Left renal pelvis (tissue), 4 donors: ENCODE measurements around the gene ACO2. TPM values are rescaled to one million over a fixed set of nuclear protein-coding genes. Genes with fewer than 3 reads are reported as not detected.
"Not testable (repeated sequence)": the region's sequence is repeated elsewhere in the genome, so short reads cannot be mapped to it uniquely, and the experiment has no call there.

Experiments
- DNase-seq, 4 donors: peaks; one replicate each; pipeline ENCODE4 v3.0.0-alpha.2; 2013; ENCODE audit warnings: low read depth in 4 of 4, low spot score in 3 of 4
- polyA plus RNA-seq, 4 donors: library from polyadenylated mRNA; unstranded; fragments of 120-200 nt; gene quantifications; one replicate each; pipeline ENCODE4 v1.2.1, GENCODE V29; 2013; ENCODE audit not compliant: insufficient read length in 4 of 4

Gene ACO2
- polyA plus RNA-seq, 4 donors = 51.0 to 149 (median 121) TPM

- no peak for DNase-seq
Measured at GRCh38 chr22:41447435-41448188, 21.3 kb upstream of the ACO2 start.

DNA sequence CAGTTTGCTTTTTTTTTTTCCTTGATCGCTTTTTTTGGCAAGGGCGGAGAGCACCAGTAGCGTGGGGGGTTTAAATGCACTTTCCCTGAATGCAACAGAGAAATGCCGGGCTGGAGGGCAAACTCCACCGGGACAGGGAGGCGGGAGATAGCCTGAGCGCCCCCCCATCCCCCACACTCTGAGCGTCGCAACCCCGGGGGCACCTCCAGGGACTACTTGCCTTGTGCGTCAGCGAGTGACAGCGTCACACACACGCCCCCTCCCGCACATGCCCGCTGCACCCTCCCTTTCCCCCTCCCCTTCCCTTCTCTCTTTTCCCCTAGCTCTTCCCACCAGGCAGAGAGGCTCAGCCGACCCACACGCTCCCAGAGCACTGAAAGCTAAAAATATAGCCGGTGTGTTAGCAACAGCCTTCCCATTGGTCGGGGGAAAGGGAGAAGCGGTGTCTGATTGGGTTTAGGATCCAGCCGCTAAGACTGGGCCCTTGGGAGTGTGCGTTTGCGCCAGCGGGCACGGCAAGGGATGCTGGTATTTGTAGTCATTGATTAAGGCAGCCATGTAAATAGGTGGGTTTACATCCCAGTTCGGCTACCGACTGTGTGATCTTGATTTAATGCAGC lies 20.6 kb upstream of the ACO2 start:
- DNase-seq = peak; percentile 98 to 100 (median 99)

- no peak for DNase-seq
Measured at GRCh38 chr22:41458161-41458728, 10.7 kb upstream of the ACO2 start.

DNA sequence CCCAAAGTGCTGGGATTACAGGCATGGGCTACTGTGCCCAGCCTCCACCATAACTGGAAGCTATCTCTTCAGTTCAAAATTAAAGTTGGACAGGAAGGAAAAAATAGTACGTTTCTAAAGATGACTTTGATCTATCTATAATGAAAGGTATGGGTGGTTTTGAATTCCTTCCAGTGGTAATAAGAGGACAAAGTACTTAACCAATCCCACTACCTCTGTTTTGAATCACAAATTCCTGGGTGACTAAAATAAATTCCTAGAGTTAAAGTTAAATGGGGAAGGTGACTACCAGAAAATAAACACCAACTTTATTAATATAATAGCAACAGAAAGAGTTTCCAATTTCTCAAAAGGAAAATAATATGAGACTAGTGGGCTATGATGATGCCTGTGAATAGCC lies 9.5 kb upstream of the ACO2 start:
- DNase-seq = no peak

- DNase-seq = not testable (repeated sequence)
Measured at GRCh38 chr22:41460071-41460470, 8.8 kb upstream of the ACO2 start.

GRCh38 chr22:41461901-41462300 lies 7.0 kb upstream of the ACO2 start:
- DNase-seq = no peak

GRCh38 chr22:41469218-41469851 lies 418 bp downstream of the ACO2 start:
- no peak for DNase-seq

GRCh38 chr22:41470886-41471285 lies 2.0 kb downstream of the ACO2 start:
- no peak for DNase-seq

DNA sequence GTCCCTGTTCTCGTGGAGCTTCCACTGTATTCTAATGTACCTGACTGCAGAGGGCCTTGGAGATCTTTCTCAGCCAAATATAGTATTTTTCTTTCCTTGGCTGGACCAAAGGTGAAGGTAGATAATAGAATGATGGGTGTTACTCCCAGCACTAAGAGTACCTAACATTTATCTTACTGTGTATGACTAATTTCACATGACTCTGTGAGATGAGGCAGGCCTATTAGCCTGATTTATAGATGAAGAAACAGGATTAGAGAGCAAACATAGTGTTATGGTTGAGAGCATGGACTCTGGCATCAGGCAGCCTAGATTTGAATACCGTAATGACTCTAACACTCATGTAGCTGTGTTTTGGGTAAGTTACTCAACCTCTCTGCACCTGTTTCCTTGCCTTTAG lies 2.7 kb downstream of the ACO2 start:
- DNase-seq = no peak

DNA sequence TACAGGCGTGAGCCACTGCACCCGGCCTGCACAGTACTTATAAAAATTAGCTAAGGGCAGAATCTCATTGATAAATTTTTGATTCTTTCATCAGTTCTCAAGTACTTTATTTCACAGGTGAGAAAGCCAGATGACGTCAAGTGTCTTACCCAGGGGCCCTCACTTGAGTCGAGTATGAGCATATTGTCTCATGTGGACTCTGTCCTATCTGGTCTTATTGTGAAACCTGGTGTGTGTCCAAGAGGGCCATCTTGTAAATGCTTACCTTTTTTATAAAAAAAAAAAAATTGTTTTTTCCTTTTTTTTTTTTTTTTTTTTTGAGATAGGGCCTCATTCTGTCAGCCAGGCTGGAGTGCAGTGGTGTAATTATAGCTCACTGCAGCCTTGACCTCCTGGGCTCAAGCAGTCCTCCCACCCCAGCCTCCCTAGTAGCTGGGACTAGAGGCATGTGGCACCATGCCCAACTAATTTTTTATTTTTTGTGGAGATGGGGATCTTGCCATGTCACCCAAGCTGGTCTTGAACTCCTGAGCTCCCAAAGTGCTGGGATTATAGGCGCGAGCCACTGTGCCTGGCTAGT lies 6.0 kb downstream of the ACO2 start:
- no peak for DNase-seq

- no peak for DNase-seq
Measured at GRCh38 chr22:41478473-41478872, 9.6 kb downstream of the ACO2 start.

GRCh38 chr22:41478891-41479521 lies 10.1 kb downstream of the ACO2 start:
- no peak for DNase-seq

- no peak for DNase-seq
Measured at GRCh38 chr22:41479671-41480396, 10.9 kb downstream of the ACO2 start.

GRCh38 chr22:41480397-41480735 lies 11.4 kb downstream of the ACO2 start:
- no peak for DNase-seq

DNA sequence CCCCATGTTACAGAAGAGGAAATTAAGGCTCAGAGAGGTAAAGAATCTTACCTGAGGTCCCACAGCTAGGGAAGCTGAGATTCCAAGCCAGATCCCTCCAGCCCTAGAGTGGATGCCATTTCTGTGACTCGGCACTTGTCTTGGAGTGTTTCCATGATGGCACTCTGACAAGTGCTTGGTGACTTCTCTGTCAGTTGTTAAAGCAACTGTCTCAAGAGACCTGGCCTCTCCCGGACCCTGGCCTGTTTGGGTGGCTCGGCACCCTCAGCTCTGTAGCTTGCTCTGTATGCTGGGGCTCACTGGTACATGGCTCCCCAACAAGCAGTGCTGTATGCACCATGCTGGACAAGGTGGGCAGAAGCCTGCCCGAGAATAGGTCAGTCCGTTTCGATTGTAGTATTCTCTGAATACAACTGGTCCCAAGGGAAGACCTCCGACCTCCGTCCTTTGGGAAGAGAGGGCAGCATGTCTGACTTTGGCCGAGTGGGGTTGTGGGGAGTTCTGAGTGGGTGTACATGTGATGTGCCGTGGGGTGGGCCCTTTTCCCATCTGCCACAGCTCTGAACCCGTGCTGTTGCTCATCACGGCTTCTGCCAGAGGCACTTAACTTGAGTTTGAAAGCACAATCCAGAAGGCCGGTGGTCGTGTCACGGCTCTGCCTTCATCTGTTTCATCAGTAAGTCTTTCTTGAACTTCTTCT lies 12.4 kb downstream of the ACO2 start:
- no peak for DNase-seq

DNA sequence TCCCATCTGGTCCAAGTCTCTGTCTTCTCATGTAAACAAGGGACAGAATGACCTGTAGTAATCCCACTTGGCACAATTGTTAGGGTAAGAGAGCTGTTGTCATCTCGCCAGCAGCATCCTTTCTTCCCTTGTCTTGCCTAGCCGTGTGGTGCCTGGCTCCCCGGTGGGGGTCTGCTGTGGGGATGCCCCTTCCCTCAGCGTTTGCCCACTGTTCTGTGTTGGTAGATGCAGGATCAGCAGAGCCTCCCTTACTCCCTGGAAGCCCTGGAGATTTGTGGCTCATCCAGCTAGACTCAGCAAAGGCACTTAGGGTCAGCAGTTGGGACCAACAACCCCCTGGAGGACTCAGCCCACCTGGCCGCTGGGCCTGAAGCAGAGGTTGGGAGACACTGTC lies 13.0 kb downstream of the ACO2 start:
- no peak for DNase-seq

GRCh38 chr22:41482319-41482935 lies 13.5 kb downstream of the ACO2 start:
- DNase-seq = no peak

- DNase-seq = no peak
Measured at GRCh38 chr22:41485033-41485432, 16.1 kb downstream of the ACO2 start.
